ENCODE measurements around the gene LYRM4. TPM values are rescaled to one million over a fixed set of nuclear protein-coding genes. Genes with fewer than 3 reads are reported as not detected.

The LYRM4 gene
- polyA plus RNA-seq, 2 donors, result 10.3 to 12.8 TPM

GRCh38 chr6:5107341-5107740 lies 153.4 kb downstream of the LYRM4 start:
- 79 to 81% methylated on average over 10 of the region's 10 CpGs for WGBS, 2 donors
- peaks cover 3 to 6% of the 10 kb centered on the region in 2 donors for H3K4me1 ChIP-seq (ENCODE audit: control insufficient read depth in 2 of 2, insufficient read depth in 2 of 2, low read length in 1 of 2)
- no peaks in the 10 kb centered on the region for H3K9me3 ChIP-seq (ENCODE audit: control insufficient read depth in 2 of 2, insufficient read depth in 1 of 2, low read depth in 1 of 2, low read length in 1 of 2)
- no peak overlapping the region for H3K4me3 ChIP-seq (ENCODE audit: low read depth in 1 of 2, low read length in 2 of 2)
- no peaks in the 10 kb centered on the region for H3K27me3 ChIP-seq (ENCODE audit: control insufficient read depth in 1 of 2, insufficient read depth in 2 of 2, low read length in 2 of 2)
- H3K27ac ChIP-seq (ENCODE audit: low read depth in 2 of 2, low read length in 1 of 2), result no peak overlapping the region
- no peaks in the 10 kb centered on the region for H3K36me3 ChIP-seq (ENCODE audit: control insufficient read depth in 2 of 2, insufficient read depth in 2 of 2, low read length in 1 of 2)

DNA sequence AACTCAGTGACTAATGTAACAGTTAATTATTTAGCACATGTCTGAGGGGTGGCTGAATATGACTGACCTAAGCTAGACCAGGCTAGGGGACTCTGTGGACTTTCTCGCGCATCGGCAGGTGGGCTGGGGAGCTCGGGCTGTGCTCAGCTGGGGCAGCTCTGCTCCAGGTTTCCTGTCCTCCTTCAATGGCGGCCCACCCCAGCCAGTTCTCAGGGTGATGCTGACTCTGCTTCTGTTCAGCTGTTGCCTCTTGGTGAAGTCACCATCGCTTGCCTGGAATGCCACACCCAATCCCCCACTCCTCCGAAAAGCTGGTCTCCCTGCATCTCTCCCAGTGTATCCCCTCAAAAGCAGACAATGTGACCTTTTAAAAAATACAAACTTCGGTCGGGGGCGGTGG lies 155.6 kb downstream of the LYRM4 start:
- H3K27ac ChIP-seq (ENCODE audit: low read depth in 2 of 2, low read length in 1 of 2), result no peak overlapping the region

GRCh38 chr6:5104667-5105066 lies 156.1 kb downstream of the LYRM4 start:
- H3K9me3 ChIP-seq (ENCODE audit: control insufficient read depth in 2 of 2, insufficient read depth in 1 of 2, low read depth in 1 of 2, low read length in 1 of 2), result no peaks in the 10 kb centered on the region
- peaks cover 2 to 3% of the 10 kb centered on the region in 2 donors for H3K4me1 ChIP-seq (ENCODE audit: control insufficient read depth in 2 of 2, insufficient read depth in 2 of 2, low read length in 1 of 2)
- no peak overlapping the region for H3K4me3 ChIP-seq (ENCODE audit: low read depth in 1 of 2, low read length in 2 of 2)
- H3K36me3 ChIP-seq (ENCODE audit: control insufficient read depth in 2 of 2, insufficient read depth in 2 of 2, low read length in 1 of 2), result no peaks in the 10 kb centered on the region
- 92 to 94% methylated on average over 6 of the region's 6 CpGs for WGBS, 2 donors
- H3K27me3 ChIP-seq (ENCODE audit: control insufficient read depth in 1 of 2, insufficient read depth in 2 of 2, low read length in 2 of 2), result no peaks in the 10 kb centered on the region
- no peak overlapping the region for H3K27ac ChIP-seq (ENCODE audit: low read depth in 2 of 2, low read length in 1 of 2)

More for the DNA sequence above, 155.6 kb downstream of the LYRM4 start:
- H3K9me3 ChIP-seq (ENCODE audit: control insufficient read depth in 2 of 2, insufficient read depth in 1 of 2, low read depth in 1 of 2, low read length in 1 of 2), result no peaks in the 10 kb centered on the region
- no peak overlapping the region for H3K4me3 ChIP-seq (ENCODE audit: low read depth in 1 of 2, low read length in 2 of 2)
- no peaks in the 10 kb centered on the region for H3K27me3 ChIP-seq (ENCODE audit: control insufficient read depth in 1 of 2, insufficient read depth in 2 of 2, low read length in 2 of 2)
- 96 to 98% methylated on average over 10 of the region's 10 CpGs for WGBS, 2 donors
- H3K36me3 ChIP-seq (ENCODE audit: control insufficient read depth in 2 of 2, insufficient read depth in 2 of 2, low read length in 1 of 2), result no peaks in the 10 kb centered on the region
- peaks cover 2 to 3% of the 10 kb centered on the region in 2 donors for H3K4me1 ChIP-seq (ENCODE audit: control insufficient read depth in 2 of 2, insufficient read depth in 2 of 2, low read length in 1 of 2)

DNA sequence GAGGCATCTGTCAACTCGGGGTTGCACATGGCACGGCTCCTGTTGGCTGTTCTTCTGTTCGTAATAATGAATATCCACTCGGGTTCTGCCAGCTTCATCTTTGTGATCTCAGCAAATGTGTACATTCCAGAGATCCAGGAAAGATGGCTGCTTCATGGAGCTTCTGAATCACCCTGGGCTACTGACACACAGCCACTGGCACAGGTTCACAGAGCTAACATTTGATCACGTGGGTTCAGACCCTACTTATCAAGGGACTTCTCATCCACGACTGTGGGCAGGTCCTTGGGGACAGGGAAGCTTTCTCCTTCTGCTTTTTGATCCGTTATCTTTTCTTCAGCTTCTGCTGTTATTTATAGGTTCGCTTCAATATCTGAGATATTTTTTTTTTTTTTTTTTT lies 157.5 kb downstream of the LYRM4 start:
- 86 to 87% methylated on average over 8 of the region's 8 CpGs for WGBS, 2 donors
- no peaks in the 10 kb centered on the region for H3K4me1 ChIP-seq (ENCODE audit: control insufficient read depth in 2 of 2, insufficient read depth in 2 of 2, low read length in 1 of 2)
- H3K27me3 ChIP-seq (ENCODE audit: control insufficient read depth in 1 of 2, insufficient read depth in 2 of 2, low read length in 2 of 2), result no peaks in the 10 kb centered on the region
- H3K36me3 ChIP-seq (ENCODE audit: control insufficient read depth in 2 of 2, insufficient read depth in 2 of 2, low read length in 1 of 2), result no peaks in the 10 kb centered on the region
- H3K27ac ChIP-seq (ENCODE audit: low read depth in 2 of 2, low read length in 1 of 2), result no peak overlapping the region
- H3K4me3 ChIP-seq (ENCODE audit: low read depth in 1 of 2, low read length in 2 of 2), result no peak overlapping the region
- no peaks in the 10 kb centered on the region for H3K9me3 ChIP-seq (ENCODE audit: control insufficient read depth in 2 of 2, insufficient read depth in 1 of 2, low read depth in 1 of 2, low read length in 1 of 2)

- 87 to 89% methylated on average over 8 of the region's 8 CpGs for WGBS, 2 donors
- H3K4me3 ChIP-seq (ENCODE audit: low read depth in 1 of 2, low read length in 2 of 2), result no peak overlapping the region
- no peak overlapping the region for H3K27ac ChIP-seq (ENCODE audit: low read depth in 2 of 2, low read length in 1 of 2)
Measured at GRCh38 chr6:5102267-5102970, 158.3 kb downstream of the LYRM4 start.

DNA sequence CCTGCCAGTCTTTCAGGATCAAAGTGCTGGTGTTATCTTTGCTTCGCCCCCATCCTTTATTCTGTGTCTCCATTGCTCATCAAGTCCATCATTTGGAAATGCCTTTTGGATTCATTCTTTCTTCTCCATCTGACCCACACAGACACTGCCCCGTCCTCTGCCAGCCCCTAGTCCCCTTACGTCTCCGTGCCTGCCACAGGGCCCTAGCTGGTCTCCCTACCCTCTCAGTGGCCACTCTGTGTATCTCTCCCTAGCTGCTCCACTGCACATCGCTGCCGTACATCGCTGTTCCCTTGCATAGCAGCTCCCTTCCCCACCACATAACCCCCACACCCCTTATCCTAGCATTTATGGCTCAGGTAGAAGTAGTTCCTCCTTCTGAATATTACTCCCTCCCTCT lies 159.9 kb downstream of the LYRM4 start:
- Histone ChIP-seq H3K9me3 (ENCODE audit: control insufficient read depth in 2 of 2, insufficient read depth in 1 of 2, low read depth in 1 of 2, low read length in 1 of 2) (no peaks in the 10 kb centered on the region), H3K36me3 (ENCODE audit: control insufficient read depth in 2 of 2, insufficient read depth in 2 of 2, low read length in 1 of 2) (no peaks in the 10 kb centered on the region), H3K27me3 (ENCODE audit: control insufficient read depth in 1 of 2, insufficient read depth in 2 of 2, low read length in 2 of 2) (no peaks in the 10 kb centered on the region), H3K4me3 (ENCODE audit: low read depth in 1 of 2, low read length in 2 of 2) (no peak overlapping the region), H3K4me1 (ENCODE audit: control insufficient read depth in 2 of 2, insufficient read depth in 2 of 2, low read length in 1 of 2) (no peaks in the 10 kb centered on the region), H3K27ac (ENCODE audit: low read depth in 2 of 2, low read length in 1 of 2) (no peak overlapping the region)
- 94 to 97% methylated on average over 7 of the region's 7 CpGs for WGBS, 2 donors

More at GRCh38 chr6:5102267-5102970, 158.3 kb downstream of the LYRM4 start:
- Histone ChIP-seq H3K36me3 (ENCODE audit: control insufficient read depth in 2 of 2, insufficient read depth in 2 of 2, low read length in 1 of 2) (no peaks in the 10 kb centered on the region), H3K27me3 (ENCODE audit: control insufficient read depth in 1 of 2, insufficient read depth in 2 of 2, low read length in 2 of 2) (no peaks in the 10 kb centered on the region), H3K9me3 (ENCODE audit: control insufficient read depth in 2 of 2, insufficient read depth in 1 of 2, low read depth in 1 of 2, low read length in 1 of 2) (no peaks in the 10 kb centered on the region), H3K4me1 (ENCODE audit: control insufficient read depth in 2 of 2, insufficient read depth in 2 of 2, low read length in 1 of 2) (no peaks in the 10 kb centered on the region)

DNA sequence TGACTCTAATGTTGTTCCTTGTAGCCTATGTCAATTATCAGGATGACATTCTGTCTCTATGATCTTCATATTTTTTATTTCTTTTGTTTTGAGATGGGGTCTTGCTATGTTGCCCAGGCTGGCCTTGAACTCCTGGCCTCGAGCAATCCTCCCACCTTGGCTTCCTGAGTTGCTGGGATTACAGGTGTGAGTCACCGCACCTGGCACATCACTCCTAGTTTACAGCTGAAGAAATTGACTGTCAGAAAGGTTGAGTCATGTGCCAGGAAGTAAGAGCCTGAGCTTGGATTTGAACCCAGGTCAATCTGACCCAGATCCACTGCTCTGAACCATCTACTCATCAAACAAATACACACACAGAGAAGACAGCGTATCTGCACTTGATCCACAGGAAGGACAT lies 161.2 kb downstream of the LYRM4 start:
- Histone ChIP-seq H3K36me3 (ENCODE audit: control insufficient read depth in 2 of 2, insufficient read depth in 2 of 2, low read length in 1 of 2) (no peaks in the 10 kb centered on the region), H3K4me3 (ENCODE audit: low read depth in 1 of 2, low read length in 2 of 2) (no peak overlapping the region), H3K27ac (ENCODE audit: low read depth in 2 of 2, low read length in 1 of 2) (no peak overlapping the region), H3K4me1 (ENCODE audit: control insufficient read depth in 2 of 2, insufficient read depth in 2 of 2, low read length in 1 of 2) (no peaks in the 10 kb centered on the region), H3K27me3 (ENCODE audit: control insufficient read depth in 1 of 2, insufficient read depth in 2 of 2, low read length in 2 of 2) (no peaks in the 10 kb centered on the region), H3K9me3 (ENCODE audit: control insufficient read depth in 2 of 2, insufficient read depth in 1 of 2, low read depth in 1 of 2, low read length in 1 of 2) (no peaks in the 10 kb centered on the region)
- WGBS, 2 donors, result 77 to 92% methylated on average over 3 of the region's 3 CpGs

DNA sequence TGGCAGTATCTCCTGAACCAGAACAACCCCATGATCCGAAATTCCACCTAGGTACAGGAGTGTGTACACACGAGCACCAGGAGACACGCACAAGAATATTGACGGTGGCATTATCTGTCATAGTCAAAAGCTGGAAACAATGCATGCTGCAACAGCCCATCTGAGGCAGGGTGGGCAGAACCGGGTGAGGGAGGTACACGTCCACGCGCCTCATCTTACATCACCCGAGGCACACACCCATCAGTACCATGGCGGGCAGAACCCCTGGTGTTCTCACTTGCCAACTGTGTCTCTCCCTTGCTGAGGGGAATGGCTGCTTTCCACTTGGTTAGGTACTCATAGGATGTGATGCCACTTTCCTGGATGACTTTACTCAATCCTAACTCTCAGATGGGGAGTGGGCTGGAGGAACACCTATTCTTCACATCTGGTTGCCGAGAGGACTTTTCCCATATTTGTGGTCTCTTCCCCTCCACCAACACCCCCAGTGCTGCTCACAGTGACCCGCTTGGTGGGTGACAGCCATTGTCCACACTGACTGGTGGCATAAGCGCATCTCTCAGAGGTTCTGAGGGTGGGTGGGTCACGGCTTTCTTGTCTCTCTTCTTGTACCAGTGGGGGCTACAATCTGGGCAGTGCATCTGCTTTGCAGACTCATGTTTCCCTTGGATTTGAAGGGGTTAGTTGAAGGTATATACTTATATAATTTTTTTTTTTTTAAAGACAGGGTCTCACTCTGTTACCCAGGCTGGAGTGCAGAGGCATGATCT lies 162.1 kb downstream of the LYRM4 start:
- H3K4me1 ChIP-seq (ENCODE audit: control insufficient read depth in 2 of 2, insufficient read depth in 2 of 2, low read length in 1 of 2), result no peaks in the 10 kb centered on the region
- no peaks in the 10 kb centered on the region for H3K9me3 ChIP-seq (ENCODE audit: control insufficient read depth in 2 of 2, insufficient read depth in 1 of 2, low read depth in 1 of 2, low read length in 1 of 2)
- no peaks in the 10 kb centered on the region for H3K36me3 ChIP-seq (ENCODE audit: control insufficient read depth in 2 of 2, insufficient read depth in 2 of 2, low read length in 1 of 2)
- no peak overlapping the region for H3K4me3 ChIP-seq (ENCODE audit: low read depth in 1 of 2, low read length in 2 of 2)
- H3K27me3 ChIP-seq (ENCODE audit: control insufficient read depth in 1 of 2, insufficient read depth in 2 of 2, low read length in 2 of 2), result no peaks in the 10 kb centered on the region
- no peak overlapping the region for H3K27ac ChIP-seq (ENCODE audit: low read depth in 2 of 2, low read length in 1 of 2)
- WGBS, 2 donors, result 83 to 84% methylated on average over 14 of the region's 14 CpGs

DNA sequence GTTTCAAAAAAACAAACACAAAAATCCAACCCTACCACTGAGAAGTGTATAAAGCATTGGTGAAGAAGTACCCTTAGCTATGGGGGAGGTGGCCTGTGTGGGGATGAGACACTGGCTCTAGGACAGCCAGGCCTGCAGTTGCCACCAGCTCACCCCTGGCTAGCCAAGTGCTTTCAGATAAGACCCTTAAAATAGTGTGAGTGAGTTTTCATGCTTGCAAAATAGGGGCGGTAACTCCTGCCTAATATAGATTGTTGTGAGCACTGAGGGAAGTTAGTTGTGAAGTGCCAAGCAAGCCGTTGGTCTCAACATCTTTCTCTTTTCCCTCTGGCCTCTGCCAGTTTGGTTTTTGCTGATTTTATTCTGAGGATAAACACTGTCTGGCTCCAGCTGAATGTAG lies 164.3 kb downstream of the LYRM4 start:
- WGBS, 2 donors, result 72 to 90% methylated on average over 2 of the region's 2 CpGs
- H3K27ac ChIP-seq (ENCODE audit: low read depth in 2 of 2, low read length in 1 of 2), result no peak overlapping the region
- no peaks in the 10 kb centered on the region for H3K9me3 ChIP-seq (ENCODE audit: control insufficient read depth in 2 of 2, insufficient read depth in 1 of 2, low read depth in 1 of 2, low read length in 1 of 2)
- no peaks in the 10 kb centered on the region for H3K36me3 ChIP-seq (ENCODE audit: control insufficient read depth in 2 of 2, insufficient read depth in 2 of 2, low read length in 1 of 2)
- no peaks in the 10 kb centered on the region for H3K27me3 ChIP-seq (ENCODE audit: control insufficient read depth in 1 of 2, insufficient read depth in 2 of 2, low read length in 2 of 2)
- H3K4me3 ChIP-seq (ENCODE audit: low read depth in 1 of 2, low read length in 2 of 2), result no peak overlapping the region
- no peaks in the 10 kb centered on the region for H3K4me1 ChIP-seq (ENCODE audit: control insufficient read depth in 2 of 2, insufficient read depth in 2 of 2, low read length in 1 of 2)

GRCh38 chr6:5095236-5095635 lies 165.5 kb downstream of the LYRM4 start:
- Histone ChIP-seq H3K27ac (ENCODE audit: low read depth in 2 of 2, low read length in 1 of 2) (no peak overlapping the region), H3K9me3 (ENCODE audit: control insufficient read depth in 2 of 2, insufficient read depth in 1 of 2, low read depth in 1 of 2, low read length in 1 of 2) (no peaks in the 10 kb centered on the region), H3K27me3 (ENCODE audit: control insufficient read depth in 1 of 2, insufficient read depth in 2 of 2, low read length in 2 of 2) (no peaks in the 10 kb centered on the region), H3K4me1 (ENCODE audit: control insufficient read depth in 2 of 2, insufficient read depth in 2 of 2, low read length in 1 of 2) (no peaks in the 10 kb centered on the region), H3K4me3 (ENCODE audit: low read depth in 1 of 2, low read length in 2 of 2) (no peak overlapping the region), H3K36me3 (ENCODE audit: control insufficient read depth in 2 of 2, insufficient read depth in 2 of 2, low read length in 1 of 2) (no peaks in the 10 kb centered on the region)
- WGBS, 2 donors, result 75% methylated on average over 3 of the region's 3 CpGs

All from esophagus (tissue), 2 donors.